CD1c-positive myeloid dendritic cell (primary cell): ENCODE measurements around the gene PKDCC.
A peak's percentile ranks its signal among the peaks of the same experiment; 100 is the strongest.

Experiments used
- DNase-seq: peaks from one replicate; pipeline ENCODE4 v3.0.0-alpha.2; 2016; ENCODE audit errors: extremely low spot score

The PKDCC gene

GRCh38 chr2:42089340-42089925, 41.6 kb downstream of the PKDCC start:
- DNase-seq = peak; percentile 65

GRCh38 chr2:42090216-42090615, 42.4 kb downstream of the PKDCC start:
- DNase-seq = no peak

GRCh38 chr2:42091671-42092070, 43.9 kb downstream of the PKDCC start:
- DNase-seq = no peak

GRCh38 chr2:42092084-42092996, 44.5 kb downstream of the PKDCC start:
- DNase-seq = peak; percentile 80

GRCh38 chr2:42094114-42094513, 46.3 kb downstream of the PKDCC start:
- no peak for DNase-seq

GRCh38 chr2:42095923-42096408, 48.1 kb downstream of the PKDCC start:
- DNase-seq = peak; percentile 87

GRCh38 chr2:42096869-42097591, 49.2 kb downstream of the PKDCC start:
- DNase-seq = peak; percentile 75

- peak; percentile 95 for DNase-seq
Observed at GRCh38 chr2:42098571-42099437, 51.0 kb downstream of the PKDCC start.

GRCh38 chr2:42099438-42100173, 51.8 kb downstream of the PKDCC start:
- DNase-seq = peak; percentile 48

GRCh38 chr2:42100683-42101205, 52.9 kb downstream of the PKDCC start:
- no peak for DNase-seq

GRCh38 chr2:42101206-42102023, 53.6 kb downstream of the PKDCC start:
- DNase-seq = peak; percentile 56

- peak; percentile 97 for DNase-seq
Observed at GRCh38 chr2:42102024-42102590, 54.3 kb downstream of the PKDCC start.

- peak; percentile 65 for DNase-seq
Observed at GRCh38 chr2:42102591-42103450, 55.0 kb downstream of the PKDCC start.

GRCh38 chr2:42103829-42104228, 56.0 kb downstream of the PKDCC start:
- no peak for DNase-seq

GRCh38 chr2:42104621-42105020, 56.8 kb downstream of the PKDCC start:
- DNase-seq = no peak

- DNase-seq = peak; percentile 77
Observed at GRCh38 chr2:42105330-42106256, 57.8 kb downstream of the PKDCC start.

- no peak for DNase-seq
Observed at GRCh38 chr2:42106257-42106816, 58.5 kb downstream of the PKDCC start.
